Astrocyte (in vitro differentiated cells and primary cell): ENCODE results near the gene DCDC2C. TPM values are rescaled to one million over a fixed set of nuclear protein-coding genes. Genes with fewer than 3 reads are reported as not detected.

Experiments used
- DNase-seq: peaks from one replicate; pipeline ENCODE4 v3.0.0-alpha.2; 2010; ENCODE audit warnings: low read depth
- FAIRE-seq: peaks from 2 replicates; lab custom pipeline; 2011; peaks lifted over from hg19 to GRCh38; lab: Jason Lieb, UNC
- H2AFZ ChIP-seq: 2 replicates; pipeline ENCODE4 v1.6.0; 2012; ENCODE audit warnings: low read depth, low read length, inconsistent platforms
- H3K27ac ChIP-seq: 2 replicates; pipeline ENCODE4 v1.5.1; 2011; ENCODE audit warnings: low read depth, low read length, inconsistent platforms
- H3K27me3 ChIP-seq: 2 replicates; pipeline ENCODE4 v1.6.0; 2011; ENCODE audit warnings: low read length, inconsistent platforms; ENCODE audit not compliant: insufficient read depth
- H3K36me3 ChIP-seq: 2 replicates; pipeline ENCODE4 v1.5.1; 2011; ENCODE audit warnings: low read length, inconsistent platforms; ENCODE audit not compliant: insufficient read depth
- H3K4me1 ChIP-seq: 2 replicates; pipeline ENCODE4 v1.5.1; 2011; ENCODE audit warnings: low read length, inconsistent platforms; ENCODE audit not compliant: insufficient read depth
- H3K4me2 ChIP-seq: 2 replicates; pipeline ENCODE4 v1.6.0; 2012; ENCODE audit warnings: low read length, inconsistent platforms
- H3K4me3 ChIP-seq: 2 replicates; pipeline ENCODE4 v1.5.1; 2011; ENCODE audit warnings: low read depth, mild to moderate bottlenecking, low read length, inconsistent platforms; ENCODE audit not compliant: insufficient read depth
- H3K79me2 ChIP-seq: 2 replicates; pipeline ENCODE4 v1.6.0; 2012; ENCODE audit warnings: mild to moderate bottlenecking, low read length, inconsistent platforms; ENCODE audit not compliant: insufficient read depth
- H3K9ac ChIP-seq: 2 replicates; pipeline ENCODE4 v1.6.0; 2012; ENCODE audit warnings: mild to moderate bottlenecking, low read length, inconsistent platforms
- H3K9me3 ChIP-seq: 2 replicates; pipeline ENCODE4 v1.5.1; 2012; ENCODE audit warnings: low read depth, mild to moderate bottlenecking, low read length, inconsistent platforms; ENCODE audit not compliant: insufficient read depth
- H4K20me1 ChIP-seq: 2 replicates; pipeline ENCODE4 v1.6.0; 2012; ENCODE audit warnings: low read length, inconsistent platforms; ENCODE audit not compliant: insufficient read depth
- H3K27ac Mint-ChIP-seq: one replicate; pipeline ENCODE4 v1.8.0; 2021; ENCODE audit warnings: mild to moderate bottlenecking, mixed read lengths; ENCODE audit not compliant: unreplicated experiment
- H3K27me3 Mint-ChIP-seq: one replicate; pipeline ENCODE4 v1.8.0; 2021; ENCODE audit warnings: low read depth, mixed read lengths; ENCODE audit not compliant: unreplicated experiment
- H3K36me3 Mint-ChIP-seq: one replicate; pipeline ENCODE4 v1.8.0; 2021; ENCODE audit warnings: low read depth, mixed read lengths; ENCODE audit not compliant: unreplicated experiment
- H3K4me1 Mint-ChIP-seq: one replicate; pipeline ENCODE4 v1.8.0; 2021; ENCODE audit warnings: low read depth, mixed read lengths; ENCODE audit not compliant: unreplicated experiment
- H3K4me3 Mint-ChIP-seq: one replicate; pipeline ENCODE4 v1.8.0; 2021; ENCODE audit warnings: mild to moderate bottlenecking, moderate library complexity, mixed read lengths; ENCODE audit not compliant: unreplicated experiment
- H3K9me3 Mint-ChIP-seq: one replicate; pipeline ENCODE4 v1.8.0; 2021; ENCODE audit warnings: mild to moderate bottlenecking, mixed read lengths; ENCODE audit not compliant: unreplicated experiment
- EZH2 ChIP-seq: IDR thresholded peaks from 2 replicates; pipeline ENCODE4 v1.6.1; 2012; ENCODE audit warnings: mild to moderate bottlenecking, low read length, inconsistent platforms; ENCODE audit not compliant: insufficient read depth
- total RNA-seq: library from RNA; stranded (reverse); gene quantifications from 2 replicates; pipeline ENCODE4 v1.2.1, GENCODE V29; 2021
- TF ChIP-seq, protein P1 (sequence below): IDR thresholded peaks from 2 replicates; pipeline ENCODE4 v1.5.1; 2011; ENCODE audit warnings: low read depth, mild to moderate bottlenecking, inconsistent platforms, low read length, moderate library complexity; ENCODE audit not compliant: insufficient read depth

DCDC2C gene
- total RNA-seq, 1 donor from 2014 or later, result not detected

DNA sequence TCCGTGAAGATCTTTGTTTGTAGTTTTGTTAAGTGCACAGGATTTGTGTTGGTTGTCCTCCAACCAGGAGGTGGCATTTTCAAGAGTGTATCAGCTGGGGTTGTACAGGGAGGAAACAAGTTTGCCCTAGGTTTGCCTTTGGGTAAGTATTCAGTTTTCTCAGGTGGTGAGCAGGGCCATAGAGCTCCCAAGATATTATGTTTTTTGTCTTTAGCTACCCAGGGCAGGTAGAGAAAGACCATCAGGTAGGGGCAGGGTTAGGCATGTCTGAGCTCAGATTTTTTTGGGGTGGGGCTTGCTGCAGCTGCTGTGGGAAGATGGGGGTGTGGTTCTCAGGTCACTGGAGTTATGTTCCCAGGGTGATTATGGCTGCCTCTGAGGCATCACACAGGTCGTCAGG, 191.6 kb downstream of the DCDC2C start:
- H3K4me1 Mint-ChIP-seq, result no peaks in the 10 kb centered on the region
- Histone ChIP-seq H3K79me2 (no peaks in the 10 kb centered on the region), H3K4me1 (no peaks in the 10 kb centered on the region), H3K4me3 (no peak overlapping the region), H3K27ac (no peak overlapping the region), H3K9ac (no peak overlapping the region), H3K4me2 (no peak overlapping the region), H2AFZ (no peak overlapping the region), H4K20me1 (no peaks in the 10 kb centered on the region), H3K36me3 (no peaks in the 10 kb centered on the region), H3K9me3 (no peaks in the 10 kb centered on the region), H3K27me3 (no peaks in the 10 kb centered on the region)
- DNase-seq, result no peak
- no peaks in the 10 kb centered on the region for H3K36me3 Mint-ChIP-seq
- no peak overlapping the region for H3K27ac Mint-ChIP-seq
- H3K4me3 Mint-ChIP-seq, result no peak overlapping the region
- TF ChIP-seq, protein P1, sequence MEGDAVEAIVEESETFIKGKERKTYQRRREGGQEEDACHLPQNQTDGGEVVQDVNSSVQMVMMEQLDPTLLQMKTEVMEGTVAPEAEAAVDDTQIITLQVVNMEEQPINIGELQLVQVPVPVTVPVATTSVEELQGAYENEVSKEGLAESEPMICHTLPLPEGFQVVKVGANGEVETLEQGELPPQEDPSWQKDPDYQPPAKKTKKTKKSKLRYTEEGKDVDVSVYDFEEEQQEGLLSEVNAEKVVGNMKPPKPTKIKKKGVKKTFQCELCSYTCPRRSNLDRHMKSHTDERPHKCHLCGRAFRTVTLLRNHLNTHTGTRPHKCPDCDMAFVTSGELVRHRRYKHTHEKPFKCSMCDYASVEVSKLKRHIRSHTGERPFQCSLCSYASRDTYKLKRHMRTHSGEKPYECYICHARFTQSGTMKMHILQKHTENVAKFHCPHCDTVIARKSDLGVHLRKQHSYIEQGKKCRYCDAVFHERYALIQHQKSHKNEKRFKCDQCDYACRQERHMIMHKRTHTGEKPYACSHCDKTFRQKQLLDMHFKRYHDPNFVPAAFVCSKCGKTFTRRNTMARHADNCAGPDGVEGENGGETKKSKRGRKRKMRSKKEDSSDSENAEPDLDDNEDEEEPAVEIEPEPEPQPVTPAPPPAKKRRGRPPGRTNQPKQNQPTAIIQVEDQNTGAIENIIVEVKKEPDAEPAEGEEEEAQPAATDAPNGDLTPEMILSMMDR, result no peak
- no peak for TF ChIP-seq EZH2
- H3K9me3 Mint-ChIP-seq, result peaks cover 2% of the 10 kb centered on the region
- no peaks in the 10 kb centered on the region for H3K27me3 Mint-ChIP-seq
- no peak for FAIRE-seq

Other genes with a start within 250 kb of the DCDC2C start
- 29.4 and 41.6 TPM in 2 replicates for gene ADI1, start 184.0 kb upstream of the DCDC2C start, total RNA-seq
- 32.6 and 35.5 TPM in 2 replicates for gene RNASEH1, start 145.2 kb upstream of the DCDC2C start, total RNA-seq
- 998 and 1,163 TPM in 2 replicates for gene RPS7, start 128.3 kb upstream of the DCDC2C start, total RNA-seq
- not detected in 2 replicates for gene COLEC11, start 108.5 kb upstream of the DCDC2C start, total RNA-seq
- gene ALLC, start 45.4 kb upstream of the DCDC2C start, total RNA-seq, result not detected in 2 replicates